ENCODE results near the gene OTOG.

The OTOG gene

GRCh38 chr11:17505146-17505545, 41.9 kb upstream of the OTOG start:
- DNase-seq (ENCODE audit: low read depth): no peak
- no peak overlapping the region for H3K4me3 ChIP-seq (ENCODE audit: low read depth, low read length)
- TF ChIP-seq CTCF (IDR thresholded peaks at IDR 0.05; ENCODE audit: low read depth, low read length, missing control alignments): no peak

DNA sequence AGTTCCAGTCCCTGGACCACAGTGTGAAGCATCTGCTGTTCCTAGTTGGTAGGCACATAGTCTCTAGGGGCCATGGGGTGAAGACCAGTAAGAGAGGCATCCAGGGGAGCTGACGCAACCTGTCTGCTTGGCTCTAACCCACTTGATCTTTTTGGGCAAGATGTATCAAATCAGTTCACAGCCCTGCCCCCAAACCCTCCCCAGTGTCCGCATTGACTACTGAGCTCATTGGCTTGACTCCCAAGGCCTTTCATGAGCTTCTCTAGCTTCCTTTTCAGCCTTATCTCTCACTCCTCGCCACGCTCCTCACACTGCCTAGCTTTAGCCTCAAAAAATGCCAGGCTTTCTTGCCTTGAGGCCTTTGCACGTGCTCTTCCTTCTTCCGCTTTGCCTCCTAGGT, 40.7 kb upstream of the OTOG start:
- DNase-seq (ENCODE audit: low read depth): no peak
- no peak for TF ChIP-seq CTCF (IDR thresholded peaks at IDR 0.05; ENCODE audit: low read depth, low read length, missing control alignments)
- no peak overlapping the region for H3K4me3 ChIP-seq (ENCODE audit: low read depth, low read length)

GRCh38 chr11:17506942-17507341, 40.1 kb upstream of the OTOG start:
- no peak for DNase-seq (ENCODE audit: low read depth)
- H3K4me3 ChIP-seq (ENCODE audit: low read depth, low read length): no peak overlapping the region
- TF ChIP-seq CTCF (IDR thresholded peaks at IDR 0.05; ENCODE audit: low read depth, low read length, missing control alignments): no peak

GRCh38 chr11:17507773-17508172, 39.3 kb upstream of the OTOG start:
- H3K4me3 ChIP-seq (ENCODE audit: low read depth, low read length): no peak overlapping the region
- TF ChIP-seq CTCF (IDR thresholded peaks at IDR 0.05; ENCODE audit: low read depth, low read length, missing control alignments): no peak

DNA sequence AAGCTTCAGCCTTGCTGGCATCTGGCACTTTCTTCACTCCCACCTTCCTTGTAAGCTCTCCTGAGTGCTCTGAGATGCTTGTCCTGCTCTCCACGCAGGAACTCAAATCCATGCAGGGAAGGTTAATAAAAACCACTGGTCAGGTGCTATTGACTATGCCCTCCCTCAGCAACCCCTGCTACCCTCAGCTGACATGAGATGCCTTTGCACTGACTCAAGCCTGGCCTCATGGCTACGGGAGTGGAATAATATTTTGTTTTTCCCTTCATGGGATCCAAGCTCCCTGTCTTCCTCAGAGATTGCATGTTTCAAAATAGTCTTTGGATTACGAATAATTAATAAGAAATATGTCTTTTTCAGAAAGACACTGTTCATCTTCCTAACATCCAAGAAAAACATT, 38.8 kb upstream of the OTOG start:
- TF ChIP-seq CTCF (IDR thresholded peaks at IDR 0.05; ENCODE audit: low read depth, low read length, missing control alignments): no peak
- DNase-seq (ENCODE audit: low read depth): no peak
- no peak overlapping the region for H3K4me3 ChIP-seq (ENCODE audit: low read depth, low read length)

More at GRCh38 chr11:17507773-17508172, 39.3 kb upstream of the OTOG start:
- no peak for DNase-seq (ENCODE audit: low read depth)

DNA sequence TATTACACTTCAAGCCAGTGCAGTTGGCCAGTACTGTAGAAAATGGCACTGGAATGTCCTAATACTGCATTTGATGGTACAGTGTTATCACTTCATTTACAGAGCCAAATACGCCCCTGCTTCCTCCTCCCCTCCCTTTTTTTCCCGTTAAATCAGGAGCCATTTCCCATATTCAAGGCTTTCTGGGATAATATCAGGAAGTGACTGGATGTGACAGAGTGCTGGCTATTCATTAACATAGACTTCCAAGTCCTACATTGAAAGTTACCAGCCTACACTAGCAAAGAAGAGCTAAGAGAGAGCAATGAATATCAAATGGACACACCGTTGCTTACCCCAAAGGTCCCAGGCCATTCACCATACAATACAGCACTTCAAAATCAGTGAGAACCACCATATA, 38.3 kb upstream of the OTOG start:
- DNase-seq (ENCODE audit: low read depth): no peak
- no peak for TF ChIP-seq CTCF (IDR thresholded peaks at IDR 0.05; ENCODE audit: low read depth, low read length, missing control alignments)
- H3K4me3 ChIP-seq (ENCODE audit: low read depth, low read length): no peak overlapping the region

DNA sequence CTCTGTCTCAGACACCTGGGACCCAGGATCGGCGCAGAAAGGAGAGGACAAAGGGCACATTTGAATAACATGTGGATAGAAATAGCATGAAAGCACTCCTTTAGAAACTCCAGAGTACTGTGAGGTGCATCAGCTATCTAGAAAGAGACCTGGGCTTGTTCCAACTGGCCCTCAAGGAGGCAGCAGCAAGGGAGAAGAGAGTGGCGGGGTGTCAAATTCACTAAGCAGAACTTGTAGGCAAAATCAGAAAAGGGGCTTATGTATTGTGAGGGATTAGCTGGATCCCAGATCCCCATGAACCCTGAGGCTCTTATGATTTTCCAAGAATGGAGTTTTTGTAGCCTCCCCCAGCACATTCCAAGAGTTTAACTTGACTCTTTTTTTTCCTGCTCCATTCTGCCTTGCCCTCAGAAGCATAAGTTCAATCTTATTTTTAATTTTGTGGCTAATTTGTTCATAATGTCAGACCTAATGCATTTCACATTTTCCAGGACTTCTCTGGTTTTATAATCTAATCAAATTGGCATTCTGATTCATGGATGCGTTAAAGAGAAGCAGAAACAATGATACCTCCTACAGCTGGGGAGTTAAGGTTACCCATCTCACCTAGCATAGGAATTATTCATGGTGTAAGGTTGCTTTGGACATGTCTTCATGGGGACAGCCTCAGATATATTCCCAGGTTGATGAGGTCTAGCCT, 36.4 kb upstream of the OTOG start:
- no peak for DNase-seq (ENCODE audit: low read depth)
- no peak overlapping the region for H3K4me3 ChIP-seq (ENCODE audit: low read depth, low read length)
- TF ChIP-seq CTCF (IDR thresholded peaks at IDR 0.05; ENCODE audit: low read depth, low read length, missing control alignments): no peak
